ENCODE data around the gene CEP162.
"Not testable (repeated sequence)": the region's sequence is repeated elsewhere in the genome, so short reads cannot be mapped to it uniquely, and the experiment has no call there.

The CEP162 gene

GRCh38 chr6:84137989-84138575, 89.4 kb downstream of the CEP162 start:
- no peak overlapping the region for H3K4me3 ChIP-seq (ENCODE audit: low read depth, low read length)
- no peaks in the 10 kb centered on the region for H3K27me3 ChIP-seq (replicated peaks)
- no peak overlapping the region for H3K27ac ChIP-seq
- no peaks in the 10 kb centered on the region for H3K36me3 ChIP-seq (replicated peaks)
- no peak for TF ChIP-seq CTCF (IDR thresholded peaks at IDR 0.05; ENCODE audit: low read depth, low read length, missing control alignments)
- in situ Hi-C loops (cut with HindIII; ENCODE audit: low pct_ligation_motif_present, low sequenced_read_pairs), result no loop called here
- peak; percentile 30 for DNase-seq

- no peak for TF ChIP-seq CTCF (IDR thresholded peaks at IDR 0.05; ENCODE audit: low read depth, low read length, missing control alignments)
- Histone ChIP-seq H3K4me3 (ENCODE audit: low read depth, low read length) (no peak overlapping the region), H3K27ac (no peak overlapping the region), H3K36me3 (replicated peaks) (no peaks in the 10 kb centered on the region), H3K27me3 (replicated peaks) (no peaks in the 10 kb centered on the region)
- peak; percentile 94 for DNase-seq
- in situ Hi-C loops (cut with HindIII; ENCODE audit: low pct_ligation_motif_present, low sequenced_read_pairs), result no loop called here
Observed at GRCh38 chr6:84137051-84137375, 90.4 kb downstream of the CEP162 start.

GRCh38 chr6:84136364-84137050, 90.9 kb downstream of the CEP162 start:
- no peak for DNase-seq
- in situ Hi-C loops (cut with HindIII; ENCODE audit: low pct_ligation_motif_present, low sequenced_read_pairs), result no loop called here
- no peak overlapping the region for H3K4me3 ChIP-seq (ENCODE audit: low read depth, low read length)
- no peak for TF ChIP-seq CTCF (IDR thresholded peaks at IDR 0.05; ENCODE audit: low read depth, low read length, missing control alignments)
- H3K27ac ChIP-seq, result no peak overlapping the region
- no peaks in the 10 kb centered on the region for H3K27me3 ChIP-seq (replicated peaks)
- H3K36me3 ChIP-seq (replicated peaks), result no peaks in the 10 kb centered on the region

- no peak overlapping the region for H3K27ac ChIP-seq
- DNase-seq, result no peak
- H3K36me3 ChIP-seq (replicated peaks), result no peaks in the 10 kb centered on the region
- no peak overlapping the region for H3K4me3 ChIP-seq (ENCODE audit: low read depth, low read length)
- H3K27me3 ChIP-seq (replicated peaks), result no peaks in the 10 kb centered on the region
- TF ChIP-seq CTCF (IDR thresholded peaks at IDR 0.05; ENCODE audit: low read depth, low read length, missing control alignments), result no peak
- in situ Hi-C loops (cut with HindIII; ENCODE audit: low pct_ligation_motif_present, low sequenced_read_pairs), result no loop called here
Observed at GRCh38 chr6:84135291-84135690, 92.2 kb downstream of the CEP162 start.

- H3K36me3 ChIP-seq (replicated peaks); H3K27me3 ChIP-seq (replicated peaks); H3K4me3 ChIP-seq (ENCODE audit: low read depth, low read length); H3K27ac ChIP-seq; in situ Hi-C loops (cut with HindIII; ENCODE audit: low pct_ligation_motif_present, low sequenced_read_pairs); DNase-seq: not testable (repeated sequence)
Observed at GRCh38 chr6:84133385-84133784, 94.1 kb downstream of the CEP162 start.

GRCh38 chr6:84129588-84129987, 97.9 kb downstream of the CEP162 start:
- H3K36me3 ChIP-seq (replicated peaks); H3K27ac ChIP-seq; DNase-seq; H3K27me3 ChIP-seq (replicated peaks); H3K4me3 ChIP-seq (ENCODE audit: low read depth, low read length); in situ Hi-C loops (cut with HindIII; ENCODE audit: low pct_ligation_motif_present, low sequenced_read_pairs): not testable (repeated sequence)

GRCh38 chr6:84123186-84123585, 104.3 kb downstream of the CEP162 start:
- no peak for DNase-seq
- in situ Hi-C loops (cut with HindIII; ENCODE audit: low pct_ligation_motif_present, low sequenced_read_pairs), result no loop called here

More at GRCh38 chr6:84123186-84123585, 104.3 kb downstream of the CEP162 start:
- TF ChIP-seq CTCF (IDR thresholded peaks at IDR 0.05; ENCODE audit: low read depth, low read length, missing control alignments), result no peak
- no peaks in the 10 kb centered on the region for H3K36me3 ChIP-seq (replicated peaks)
- no peak overlapping the region for H3K4me3 ChIP-seq (ENCODE audit: low read depth, low read length)
- no peaks in the 10 kb centered on the region for H3K27me3 ChIP-seq (replicated peaks)
- H3K27ac ChIP-seq, result no peak overlapping the region
